ENCODE results near the gene TMC5. TPM values are rescaled to one million over a fixed set of nuclear protein-coding genes. Genes with fewer than 3 reads are reported as not detected.

Gene TMC5
- total RNA-seq, 1 experiment from 2014 or later = 3.5 TPM

GRCh38 chr16:19430345-19430744 lies 12.7 kb downstream of the TMC5 start:
- Histone ChIP-seq H3K9me3 (ENCODE audit: low read depth, low read length, poor library complexity, severe bottlenecking) (no peaks in the 10 kb centered on the region), H3K27me3 (replicated peaks; ENCODE audit: insufficient read depth, low read depth, low read length, poor library complexity) (no peaks in the 10 kb centered on the region), H3K4me3 (ENCODE audit: low read depth, low read length, poor library complexity, severe bottlenecking) (no peak overlapping the region), H3K27ac (ENCODE audit: low read depth, low read length, poor library complexity, severe bottlenecking) (no peak overlapping the region), H3K36me3 (ENCODE audit: insufficient read depth, low read length, poor library complexity, severe bottlenecking) (no peaks in the 10 kb centered on the region), H3K4me1 (ENCODE audit: insufficient read depth, low read length, poor library complexity, severe bottlenecking) (no peaks in the 10 kb centered on the region)
- ChIA-PET CTCF (interaction anchor here (0.6 kb wide), 1 partner anchor 72 kb away, joined by 7 read pairs; no protein-coding TSS in a partner anchor), POLR2A (ENCODE audit: low non-redundant PET) (no interaction called here)
- no peak for DNase-seq (ENCODE audit: low spot score)
- no TSS peak for BruUV-seq (replicated peaks)
- intact Hi-C loops (cut with micrococcal nuclease; ENCODE audit: unreplicated experiment) = no loop called here
- TF ChIP-seq EZH2 (IDR thresholded peaks at IDR 0.05; ENCODE audit: borderline replicate concordance, low read depth, low read length, poor library complexity, severe bottlenecking) = no peak
- TF ChIP-seq CTCF (conservative IDR thresholded peaks at IDR 0.05; ENCODE audit: low read depth, low read length) = no peak

- CTCF ChIA-PET = no interaction called here
- Histone ChIP-seq H3K27ac (ENCODE audit: low read depth, low read length, poor library complexity, severe bottlenecking) (no peak overlapping the region), H3K4me3 (ENCODE audit: low read depth, low read length, poor library complexity, severe bottlenecking) (no peak overlapping the region), H3K9me3 (ENCODE audit: low read depth, low read length, poor library complexity, severe bottlenecking) (no peaks in the 10 kb centered on the region), H3K36me3 (ENCODE audit: insufficient read depth, low read length, poor library complexity, severe bottlenecking) (no peaks in the 10 kb centered on the region), H3K27me3 (replicated peaks; ENCODE audit: insufficient read depth, low read depth, low read length, poor library complexity) (no peaks in the 10 kb centered on the region), H3K4me1 (ENCODE audit: insufficient read depth, low read length, poor library complexity, severe bottlenecking) (no peaks in the 10 kb centered on the region)
- no TSS peak for BruUV-seq (replicated peaks)
- DNase-seq (ENCODE audit: low spot score) = no peak
- POLR2A ChIA-PET (ENCODE audit: low non-redundant PET) = no interaction called here
- TF ChIP-seq EZH2 (IDR thresholded peaks at IDR 0.05; ENCODE audit: borderline replicate concordance, low read depth, low read length, poor library complexity, severe bottlenecking) (no peak), CTCF (conservative IDR thresholded peaks at IDR 0.05; ENCODE audit: low read depth, low read length) (no peak)
- intact Hi-C loops (cut with micrococcal nuclease; ENCODE audit: unreplicated experiment) = no loop called here
Measured at GRCh38 chr16:19431636-19432340, 14.1 kb downstream of the TMC5 start.

- BruUV-seq (replicated peaks) = no TSS peak
- H3K27me3 ChIP-seq (replicated peaks; ENCODE audit: insufficient read depth, low read depth, low read length, poor library complexity) = no peaks in the 10 kb centered on the region
- no peak for DNase-seq (ENCODE audit: low spot score)
- H3K27ac ChIP-seq (ENCODE audit: low read depth, low read length, poor library complexity, severe bottlenecking) = no peak overlapping the region
- ChIA-PET CTCF (no interaction called here), POLR2A (ENCODE audit: low non-redundant PET) (no interaction called here)
- H3K9me3 ChIP-seq (ENCODE audit: low read depth, low read length, poor library complexity, severe bottlenecking) = no peaks in the 10 kb centered on the region
- H3K36me3 ChIP-seq (ENCODE audit: insufficient read depth, low read length, poor library complexity, severe bottlenecking) = no peaks in the 10 kb centered on the region
- H3K4me1 ChIP-seq (ENCODE audit: insufficient read depth, low read length, poor library complexity, severe bottlenecking) = no peaks in the 10 kb centered on the region
- TF ChIP-seq CTCF (conservative IDR thresholded peaks at IDR 0.05; ENCODE audit: low read depth, low read length) = no peak
- no peak for TF ChIP-seq EZH2 (IDR thresholded peaks at IDR 0.05; ENCODE audit: borderline replicate concordance, low read depth, low read length, poor library complexity, severe bottlenecking)
- intact Hi-C loops (cut with micrococcal nuclease; ENCODE audit: unreplicated experiment) = no loop called here
- no peak overlapping the region for H3K4me3 ChIP-seq (ENCODE audit: low read depth, low read length, poor library complexity, severe bottlenecking)
Measured at GRCh38 chr16:19432429-19432828, 14.7 kb downstream of the TMC5 start.

Data from A673 (cell line).